Neutrophil (primary cell): ENCODE measurements around the gene AFTPH.

Experiments used
- H3K27ac ChIP-seq: fragments of 200-600 bp; sonication (generic); 2 replicates; pipeline ENCODE4 v1.5.1; 2016; ENCODE audit warnings: mild to moderate bottlenecking, moderate library complexity
- H3K27me3 ChIP-seq: fragments of 200-600 bp; sonication (generic); 2 replicates; pipeline ENCODE4 v1.6.0; 2016; ENCODE audit warnings: mild to moderate bottlenecking
- H3K36me3 ChIP-seq: fragments of 200-600 bp; sonication (generic); 2 replicates; pipeline ENCODE4 v1.5.1; 2017
- H3K4me1 ChIP-seq, 2 experiments: fragments of 200-600 bp in 1 of 2; sonication (generic) in 1 of 2; 1 replicate in 1 of 2; 2 replicates in 1 of 2; pipeline versions ENCODE4 v1.5.1 to v1.6.1; 2013 to 2016; ENCODE audit warnings: low read depth in 1 of 2, low read length in 1 of 2, mild to moderate bottlenecking in 1 of 2, moderate library complexity in 1 of 2; ENCODE audit not compliant: control insufficient read depth in 1 of 2, insufficient read depth in 1 of 2
- H3K4me3 ChIP-seq, 2 experiments: fragments of 200-600 bp in 1 of 2; sonication (generic) in 1 of 2; 1 replicate in 1 of 2; 2 replicates in 1 of 2; pipeline ENCODE4 v1.5.1; 2013 to 2016; ENCODE audit warnings: low read depth in 1 of 2, low read length in 1 of 2, mild to moderate bottlenecking in 1 of 2, moderate library complexity in 1 of 2
- H3K9me3 ChIP-seq: fragments of 200-600 bp; sonication (generic); 2 replicates; pipeline ENCODE4 v1.5.1; 2016
- CTCF ChIP-seq: fragments of 200-600 bp; sonication (generic); IDR thresholded peaks from 2 replicates; pipeline ENCODE4 v1.5.1; 2016; ENCODE audit warnings: antibody characterized with exemption

Gene AFTPH

GRCh38 chr2:64485331-64485730, 38.8 kb upstream of the AFTPH start:
- Histone ChIP-seq H3K27ac (no peak overlapping the region), H3K27me3 (no peaks in the 10 kb centered on the region), H3K36me3 (no peaks in the 10 kb centered on the region), H3K4me1 (peaks cover 7 to 12% of the 10 kb centered on the region in 2 experiments), H3K4me3 (no peak overlapping the region), H3K9me3 (no peaks in the 10 kb centered on the region)
- no peak for TF ChIP-seq CTCF

- Histone ChIP-seq H3K27me3 (no peaks in the 10 kb centered on the region), H3K27ac (no peak overlapping the region), H3K4me3 (no peak overlapping the region), H3K9me3 (no peaks in the 10 kb centered on the region), H3K4me1 (peaks cover 7 to 12% of the 10 kb centered on the region in 2 experiments), H3K36me3 (no peaks in the 10 kb centered on the region)
- no peak for TF ChIP-seq CTCF
Measured at GRCh38 chr2:64485961-64486360, 38.2 kb upstream of the AFTPH start.

- no peak for TF ChIP-seq CTCF
- H3K4me1 ChIP-seq: peaks cover 7 to 12% of the 10 kb centered on the region in 2 experiments
- no peak overlapping the region for H3K4me3 ChIP-seq
- H3K36me3 ChIP-seq: no peaks in the 10 kb centered on the region
- H3K27ac ChIP-seq: no peak overlapping the region
- no peaks in the 10 kb centered on the region for H3K9me3 ChIP-seq
- H3K27me3 ChIP-seq: no peaks in the 10 kb centered on the region
Measured at GRCh38 chr2:64487256-64488049, 36.7 kb upstream of the AFTPH start.

GRCh38 chr2:64488050-64488974, 35.8 kb upstream of the AFTPH start:
- Histone ChIP-seq H3K4me1 (peaks cover 7 to 12% of the 10 kb centered on the region in 2 experiments), H3K9me3 (no peaks in the 10 kb centered on the region), H3K36me3 (no peaks in the 10 kb centered on the region), H3K4me3 (no peak overlapping the region), H3K27me3 (no peaks in the 10 kb centered on the region), H3K27ac (no peak overlapping the region)
- TF ChIP-seq CTCF: peak; percentile 94

GRCh38 chr2:64489081-64489751, 34.9 kb upstream of the AFTPH start:
- H3K27me3 ChIP-seq: no peaks in the 10 kb centered on the region

More at GRCh38 chr2:64489081-64489751, 34.9 kb upstream of the AFTPH start:
- H3K4me3 ChIP-seq: no peak overlapping the region
- H3K27ac ChIP-seq: no peak overlapping the region
- no peaks in the 10 kb centered on the region for H3K9me3 ChIP-seq
- TF ChIP-seq CTCF: no peak
- no peaks in the 10 kb centered on the region for H3K36me3 ChIP-seq
- H3K4me1 ChIP-seq: peaks cover 7 to 12% of the 10 kb centered on the region in 2 experiments
